Measurements from ENCODE around the gene TMEM239. TPM values are rescaled to one million over a fixed set of nuclear protein-coding genes. Genes with fewer than 3 reads are reported as not detected.

The TMEM239 gene
- total and polyA plus RNA-seq, 4 donors, result not detected

- WGBS, result 82% methylated on average over 2 of the region's 2 CpGs
- Histone ChIP-seq H3K4me3 (ENCODE audit: low read depth in 1 of 3, low read length in 3 of 3) (no peak overlapping the region), H3K36me3 (ENCODE audit: control insufficient read depth in 4 of 4, insufficient read depth in 3 of 4, low read depth in 1 of 4, low read length in 3 of 4) (no peaks in the 10 kb centered on the region), H3K27me3 (ENCODE audit: control insufficient read depth in 4 of 4, insufficient read depth in 4 of 4, low read length in 3 of 4) (no peaks in the 10 kb centered on the region), H3K27ac (ENCODE audit: low read depth in 1 of 2, low read length in 2 of 2) (no peak overlapping the region), H3K4me1 (ENCODE audit: control insufficient read depth in 4 of 4, insufficient read depth in 4 of 4, low read length in 3 of 4) (peaks cover 0 to 8% (median 5%) of the 10 kb centered on the region in 4 donors), H3K9me3 (ENCODE audit: control insufficient read depth in 4 of 4, low read length in 3 of 4) (no peaks in the 10 kb centered on the region), H3K9ac (ENCODE audit: low read depth in 1 of 2, low read length in 2 of 2) (no peak overlapping the region)
- no peak for TF ChIP-seq FOXA2 (IDR thresholded peaks at IDR 0.05)
- no peak for DNase-seq (ENCODE audit: low spot score)
These were observed 29.4 kb downstream of the TMEM239 start for GRCh38 chr20:2845607-2846006.

GRCh38 chr20:2846698-2847097 is 30.5 kb downstream of the TMEM239 start:
- Histone ChIP-seq H3K36me3 (ENCODE audit: control insufficient read depth in 4 of 4, insufficient read depth in 3 of 4, low read depth in 1 of 4, low read length in 3 of 4) (no peaks in the 10 kb centered on the region), H3K4me1 (ENCODE audit: control insufficient read depth in 4 of 4, insufficient read depth in 4 of 4, low read length in 3 of 4) (peaks cover 0 to 2% (median 0%) of the 10 kb centered on the region in 4 donors), H3K27ac (ENCODE audit: low read depth in 1 of 2, low read length in 2 of 2) (no peak overlapping the region), H3K27me3 (ENCODE audit: control insufficient read depth in 4 of 4, insufficient read depth in 4 of 4, low read length in 3 of 4) (no peaks in the 10 kb centered on the region), H3K4me3 (ENCODE audit: low read depth in 1 of 3, low read length in 3 of 3) (no peak overlapping the region), H3K9me3 (ENCODE audit: control insufficient read depth in 4 of 4, low read length in 3 of 4) (no peaks in the 10 kb centered on the region), H3K9ac (ENCODE audit: low read depth in 1 of 2, low read length in 2 of 2) (no peak overlapping the region)
- 85% methylated on average over 5 of the region's 5 CpGs for WGBS
- DNase-seq (ENCODE audit: low spot score), result no peak
- TF ChIP-seq HNF4G (IDR thresholded peaks at IDR 0.05) (no peak), RAD21 (IDR thresholded peaks at IDR 0.05) (no peak), SP1 (IDR thresholded peaks at IDR 0.05) (no peak), JUND (IDR thresholded peaks at IDR 0.05) (no peak), RXRA (IDR thresholded peaks at IDR 0.05) (no peak), FOXA1 (IDR thresholded peaks at IDR 0.05) (no peak), ATF3 (IDR thresholded peaks at IDR 0.05) (no peak), TAF1 (conservative IDR thresholded peaks at IDR 0.05) (no peak), CTCF (IDR thresholded peaks at IDR 0.05; ENCODE audit: low read depth, low read length, missing input control) (no peak), YY1 (IDR thresholded peaks at IDR 0.05) (no peak), HNF4A (conservative IDR thresholded peaks at IDR 0.05) (no peak), FOXA2 (IDR thresholded peaks at IDR 0.05) (no peak), GABPA (IDR thresholded peaks at IDR 0.05 in 1 of 2, conservative IDR thresholded peaks at IDR 0.05 in 1 of 2) (no peak), NR2F2 (IDR thresholded peaks at IDR 0.05) (no peak), ZBTB33 (IDR thresholded peaks at IDR 0.05) (no peak), EGR1 (IDR thresholded peaks at IDR 0.05; ENCODE audit: low read depth in 2 of 2) (no peak)
- TF ChIP-seq, protein P1, sequence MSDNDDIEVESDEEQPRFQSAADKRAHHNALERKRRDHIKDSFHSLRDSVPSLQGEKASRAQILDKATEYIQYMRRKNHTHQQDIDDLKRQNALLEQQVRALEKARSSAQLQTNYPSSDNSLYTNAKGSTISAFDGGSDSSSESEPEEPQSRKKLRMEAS (IDR thresholded peaks at IDR 0.05), result no peak
- TF ChIP-seq, protein P2, sequence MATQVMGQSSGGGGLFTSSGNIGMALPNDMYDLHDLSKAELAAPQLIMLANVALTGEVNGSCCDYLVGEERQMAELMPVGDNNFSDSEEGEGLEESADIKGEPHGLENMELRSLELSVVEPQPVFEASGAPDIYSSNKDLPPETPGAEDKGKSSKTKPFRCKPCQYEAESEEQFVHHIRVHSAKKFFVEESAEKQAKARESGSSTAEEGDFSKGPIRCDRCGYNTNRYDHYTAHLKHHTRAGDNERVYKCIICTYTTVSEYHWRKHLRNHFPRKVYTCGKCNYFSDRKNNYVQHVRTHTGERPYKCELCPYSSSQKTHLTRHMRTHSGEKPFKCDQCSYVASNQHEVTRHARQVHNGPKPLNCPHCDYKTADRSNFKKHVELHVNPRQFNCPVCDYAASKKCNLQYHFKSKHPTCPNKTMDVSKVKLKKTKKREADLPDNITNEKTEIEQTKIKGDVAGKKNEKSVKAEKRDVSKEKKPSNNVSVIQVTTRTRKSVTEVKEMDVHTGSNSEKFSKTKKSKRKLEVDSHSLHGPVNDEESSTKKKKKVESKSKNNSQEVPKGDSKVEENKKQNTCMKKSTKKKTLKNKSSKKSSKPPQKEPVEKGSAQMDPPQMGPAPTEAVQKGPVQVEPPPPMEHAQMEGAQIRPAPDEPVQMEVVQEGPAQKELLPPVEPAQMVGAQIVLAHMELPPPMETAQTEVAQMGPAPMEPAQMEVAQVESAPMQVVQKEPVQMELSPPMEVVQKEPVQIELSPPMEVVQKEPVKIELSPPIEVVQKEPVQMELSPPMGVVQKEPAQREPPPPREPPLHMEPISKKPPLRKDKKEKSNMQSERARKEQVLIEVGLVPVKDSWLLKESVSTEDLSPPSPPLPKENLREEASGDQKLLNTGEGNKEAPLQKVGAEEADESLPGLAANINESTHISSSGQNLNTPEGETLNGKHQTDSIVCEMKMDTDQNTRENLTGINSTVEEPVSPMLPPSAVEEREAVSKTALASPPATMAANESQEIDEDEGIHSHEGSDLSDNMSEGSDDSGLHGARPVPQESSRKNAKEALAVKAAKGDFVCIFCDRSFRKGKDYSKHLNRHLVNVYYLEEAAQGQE (IDR thresholded peaks at IDR 0.05), result no peak

Data from liver (tissue), 9 donors.